Effector memory CD4-positive, alpha-beta T cell (primary cell): ENCODE data around the gene MAGI3.
"Not testable (repeated sequence)": the region's sequence is repeated elsewhere in the genome, so short reads cannot be mapped to it uniquely, and the experiment has no call there.

Experiments
- DNase-seq, 3 donors: peaks; one replicate each; pipeline ENCODE4 v3.0.0-alpha.2; 2020
- H3K27ac ChIP-seq: 2 replicates; pipeline ENCODE4 v1.7.0; 2013; ENCODE audit warnings: mild to moderate bottlenecking, low read length, moderate library complexity; ENCODE audit not compliant: insufficient read depth, poor library complexity, severe bottlenecking
- H3K27me3 ChIP-seq: replicated peaks from 2 replicates; pipeline ENCODE4 v1.7.0; 2013; ENCODE audit warnings: mild to moderate bottlenecking, low read length; ENCODE audit not compliant: insufficient read depth, control insufficient read depth, poor library complexity, severe bottlenecking
- H3K36me3 ChIP-seq: 2 replicates; pipeline ENCODE4 v1.7.0; 2013; ENCODE audit warnings: mild to moderate bottlenecking, low read length, moderate library complexity; ENCODE audit not compliant: control insufficient read depth, insufficient read depth
- H3K4me1 ChIP-seq: 2 replicates; pipeline ENCODE4 v1.7.0; 2013; ENCODE audit warnings: low read length, mild to moderate bottlenecking; ENCODE audit not compliant: control insufficient read depth, insufficient read depth, poor library complexity, severe bottlenecking
- H3K4me3 ChIP-seq: 2 replicates; pipeline ENCODE4 v1.7.0; 2013; ENCODE audit warnings: low read length, low read depth, mild to moderate bottlenecking; ENCODE audit not compliant: insufficient read depth, poor library complexity, severe bottlenecking
- H3K9me3 ChIP-seq: 2 replicates; pipeline ENCODE4 v1.7.0; 2013; ENCODE audit warnings: mild to moderate bottlenecking, low read length, moderate library complexity; ENCODE audit not compliant: control insufficient read depth

The MAGI3 gene

DNA sequence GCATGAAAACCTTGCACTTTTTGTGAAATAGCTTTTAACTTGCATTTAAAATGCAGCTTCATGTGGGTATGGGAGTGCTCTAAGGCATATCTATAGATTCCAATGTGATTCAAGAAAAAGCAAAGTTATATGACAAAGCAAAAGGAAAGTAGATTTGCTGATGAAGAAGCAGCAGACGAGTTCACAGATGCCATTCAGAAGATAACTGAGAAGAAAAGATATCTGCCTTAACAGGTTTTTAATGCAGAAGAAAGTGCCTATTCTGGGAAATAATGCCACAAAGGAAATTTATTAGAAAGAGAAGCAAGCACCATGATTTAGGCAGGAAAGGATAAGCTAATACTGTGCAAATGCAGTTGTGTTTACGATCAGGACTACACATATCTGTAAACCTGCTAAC, 300.9 kb downstream of the MAGI3 start:
- peaks cover 4% of the 10 kb centered on the region for H3K9me3 ChIP-seq
- no peak overlapping the region for H3K4me3 ChIP-seq
- no peaks in the 10 kb centered on the region for H3K27me3 ChIP-seq
- H3K36me3 ChIP-seq: no peaks in the 10 kb centered on the region
- no peak overlapping the region for H3K27ac ChIP-seq
- H3K4me1 ChIP-seq: no peaks in the 10 kb centered on the region
- no peak for DNase-seq

- Histone ChIP-seq H3K9me3 (peaks cover 4% of the 10 kb centered on the region), H3K36me3 (no peaks in the 10 kb centered on the region), H3K27me3 (no peaks in the 10 kb centered on the region), H3K4me3 (no peak overlapping the region), H3K27ac (no peak overlapping the region), H3K4me1 (no peaks in the 10 kb centered on the region)
- DNase-seq: no peak
These were observed 302.0 kb downstream of the MAGI3 start for GRCh38 chr1:113692342-113692741.

GRCh38 chr1:113692824-113693431, 302.6 kb downstream of the MAGI3 start:
- no peak overlapping the region for H3K27ac ChIP-seq
- H3K27me3 ChIP-seq: no peaks in the 10 kb centered on the region
- no peaks in the 10 kb centered on the region for H3K36me3 ChIP-seq
- H3K4me1 ChIP-seq: no peaks in the 10 kb centered on the region
- H3K4me3 ChIP-seq: no peak overlapping the region
- H3K9me3 ChIP-seq: peaks cover 4% of the 10 kb centered on the region
- DNase-seq: no peak

DNA sequence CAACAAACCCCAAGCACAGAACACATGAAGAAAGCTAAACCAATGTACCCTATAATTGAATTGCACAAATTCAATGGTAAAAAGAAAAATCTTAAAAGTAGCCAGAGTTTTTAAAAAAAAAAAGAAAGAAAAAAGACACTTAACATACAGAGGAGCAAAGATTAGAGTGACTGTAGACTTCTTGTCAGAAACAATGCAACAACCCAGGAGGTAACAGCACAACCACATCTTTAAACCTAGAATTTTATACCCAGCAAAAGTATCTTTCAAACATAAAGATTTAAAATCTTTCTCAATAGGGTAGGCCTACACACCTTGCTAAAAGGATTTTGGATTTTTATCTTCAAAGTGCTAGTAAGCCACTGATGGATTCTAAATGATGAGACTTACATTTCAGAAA, 304.6 kb downstream of the MAGI3 start:
- Histone ChIP-seq H3K36me3 (no peaks in the 10 kb centered on the region), H3K9me3 (peaks cover 4% of the 10 kb centered on the region), H3K4me3 (no peak overlapping the region), H3K27ac (no peak overlapping the region), H3K27me3 (no peaks in the 10 kb centered on the region), H3K4me1 (no peaks in the 10 kb centered on the region)
- DNase-seq: no peak

- Histone ChIP-seq H3K4me3 (no peak overlapping the region), H3K27me3 (no peaks in the 10 kb centered on the region), H3K36me3 (no peaks in the 10 kb centered on the region), H3K4me1 (no peaks in the 10 kb centered on the region), H3K9me3 (no peaks in the 10 kb centered on the region), H3K27ac (no peak overlapping the region)
- no peak for DNase-seq
These were observed 311.1 kb downstream of the MAGI3 start for GRCh38 chr1:113701429-113701828.

DNA sequence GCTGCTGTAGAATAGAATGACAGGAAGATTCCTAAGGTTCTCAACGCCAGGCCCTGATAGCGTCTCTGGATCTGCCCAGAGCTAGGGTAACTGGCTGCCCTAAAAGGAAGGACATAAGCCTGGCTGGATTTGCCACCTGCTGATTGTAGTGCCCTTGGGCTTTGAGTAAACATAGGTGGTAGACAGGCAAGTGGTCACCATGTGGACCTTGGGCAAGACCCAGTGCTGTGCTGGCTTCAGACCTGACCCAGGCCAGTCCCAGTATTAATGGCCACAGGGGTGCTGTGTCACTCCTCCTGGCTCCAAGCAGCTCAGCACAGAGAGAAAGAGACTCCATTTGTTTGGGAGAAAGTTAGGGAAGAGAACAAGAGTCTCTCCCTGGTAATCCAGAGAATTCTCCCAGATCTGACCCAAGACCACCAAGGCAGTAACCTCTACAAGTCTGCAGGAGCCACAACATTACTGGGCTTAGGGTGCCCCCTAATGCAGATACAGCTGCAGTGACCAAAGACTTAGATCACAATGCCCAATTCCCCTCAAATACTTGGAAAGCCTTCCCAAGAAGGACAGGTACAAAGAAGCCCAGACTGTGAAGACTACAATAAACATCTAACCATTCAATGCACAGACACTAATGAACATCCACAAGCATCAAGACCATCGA, 324.4 kb downstream of the MAGI3 start:
- DNase-seq: no peak
- H3K27ac ChIP-seq: no peak overlapping the region
- H3K4me1 ChIP-seq: no peaks in the 10 kb centered on the region

GRCh38 chr1:113717506-113717905, 327.2 kb downstream of the MAGI3 start:
- DNase-seq, H3K36me3 ChIP-seq, H3K9me3 ChIP-seq, H3K27ac ChIP-seq, H3K27me3 ChIP-seq, H3K4me3 ChIP-seq, H3K4me1 ChIP-seq: not testable (repeated sequence)

More for the DNA sequence above, 324.4 kb downstream of the MAGI3 start:
- Histone ChIP-seq H3K27me3 (no peaks in the 10 kb centered on the region), H3K36me3 (peaks cover 5% of the 10 kb centered on the region), H3K4me3 (no peak overlapping the region), H3K9me3 (no peaks in the 10 kb centered on the region)

DNA sequence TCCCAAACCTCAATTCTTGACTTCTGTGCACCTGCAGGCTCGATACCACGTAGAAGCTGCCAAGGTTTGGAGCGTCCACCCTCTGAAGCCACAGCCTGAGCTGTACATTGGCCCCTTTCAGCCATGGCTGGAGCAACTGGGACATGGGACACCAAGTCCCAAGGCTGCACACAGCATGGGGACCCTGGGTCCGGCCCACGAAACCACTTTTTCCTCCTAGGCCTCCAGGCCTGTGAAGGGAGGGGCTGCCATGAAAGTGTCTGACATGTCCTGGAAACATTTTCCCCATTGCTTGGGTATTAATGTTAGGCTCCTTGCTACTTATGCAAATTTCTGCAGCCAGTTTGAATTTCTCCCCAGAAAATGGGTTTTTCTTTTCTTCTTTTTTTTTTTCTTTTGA, 328.3 kb downstream of the MAGI3 start:
- H3K4me3 ChIP-seq, H3K27me3 ChIP-seq, H3K36me3 ChIP-seq, DNase-seq, H3K4me1 ChIP-seq, H3K9me3 ChIP-seq, H3K27ac ChIP-seq: not testable (repeated sequence)

GRCh38 chr1:113721010-113721409, 330.7 kb downstream of the MAGI3 start:
- H3K36me3 ChIP-seq: peaks cover 3% of the 10 kb centered on the region
- no peaks in the 10 kb centered on the region for H3K9me3 ChIP-seq
- no peaks in the 10 kb centered on the region for H3K4me1 ChIP-seq
- H3K27ac ChIP-seq: no peak overlapping the region
- no peaks in the 10 kb centered on the region for H3K27me3 ChIP-seq
- no peak overlapping the region for H3K4me3 ChIP-seq
- DNase-seq: no peak

- DNase-seq: no peak
- no peak overlapping the region for H3K27ac ChIP-seq
- no peaks in the 10 kb centered on the region for H3K36me3 ChIP-seq
- H3K27me3 ChIP-seq: no peaks in the 10 kb centered on the region
- H3K9me3 ChIP-seq: no peaks in the 10 kb centered on the region
- no peaks in the 10 kb centered on the region for H3K4me1 ChIP-seq
- no peak overlapping the region for H3K4me3 ChIP-seq
These were observed 342.5 kb downstream of the MAGI3 start for GRCh38 chr1:113732802-113733201.
